M059J (cell line): ENCODE measurements around the gene DAB1. TPM values are rescaled to one million over a fixed set of nuclear protein-coding genes. Genes with fewer than 3 reads are reported as not detected.
A peak's percentile ranks its signal among the peaks of the same experiment; 100 is the strongest.

ENCODE experiments used
- DNase-seq: peaks from one replicate; pipeline ENCODE4 v3.0.0-alpha.2; 2012; ENCODE audit warnings: low read depth
- total RNA-seq: library from RNA; depleted of rRNA; stranded (reverse); fragments of >200 nt; shearing (Covaris generic); gene quantifications from 2 replicates; pipeline ENCODE4 v1.2.3, GENCODE V29; 2014

DAB1 gene
- total RNA-seq, 1 experiment from 2014 or later: 0.47 TPM

DNA sequence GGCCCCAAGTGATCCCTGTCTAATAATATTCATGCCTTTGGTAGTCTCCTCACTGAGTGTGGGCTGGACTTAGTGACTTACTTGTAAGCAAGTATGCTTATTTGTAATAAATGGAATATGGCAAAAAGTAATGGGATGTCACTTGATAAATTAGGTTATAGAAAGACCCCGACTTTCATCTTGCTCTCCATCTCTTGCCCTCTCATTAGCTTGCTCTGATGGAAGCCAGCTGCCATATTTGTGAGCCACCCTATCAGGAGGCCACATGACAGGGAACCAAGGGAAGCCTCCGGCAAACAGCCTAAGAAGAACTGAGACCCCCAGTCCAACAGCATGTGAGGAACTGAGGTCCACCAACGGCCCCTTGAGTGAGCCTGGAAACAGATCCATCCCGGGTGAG is 107.0 kb downstream of the DAB1 start:
- DNase-seq: no peak

- DNase-seq: no peak
These were observed 107.6 kb downstream of the DAB1 start for GRCh38 chr1:57316291-57316690.

- no peak for DNase-seq
These were observed 111.0 kb downstream of the DAB1 start for GRCh38 chr1:57312869-57313268.

- DNase-seq: no peak
These were observed 112.4 kb downstream of the DAB1 start for GRCh38 chr1:57311411-57311810.

GRCh38 chr1:57311006-57311405 is 112.9 kb downstream of the DAB1 start:
- DNase-seq: no peak

DNA sequence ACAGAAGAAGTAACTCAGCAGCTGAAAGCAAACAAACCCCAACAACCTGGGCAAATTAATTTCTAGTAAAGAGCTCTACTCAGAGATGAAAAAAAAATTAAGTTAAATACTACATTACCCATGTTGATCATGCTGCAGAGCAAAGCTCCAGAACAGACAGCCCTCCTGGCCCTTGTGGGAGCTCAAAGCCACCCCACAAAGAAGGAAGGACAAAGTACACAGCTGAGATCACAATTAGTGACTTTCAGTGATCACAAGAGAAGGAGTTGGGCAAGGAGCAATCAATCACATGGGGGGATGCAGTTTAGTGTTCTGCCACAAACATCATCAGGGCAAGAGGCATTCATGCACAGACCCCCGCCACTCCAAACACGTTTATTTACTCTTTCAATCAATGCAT is 114.2 kb downstream of the DAB1 start:
- DNase-seq: no peak

DNA sequence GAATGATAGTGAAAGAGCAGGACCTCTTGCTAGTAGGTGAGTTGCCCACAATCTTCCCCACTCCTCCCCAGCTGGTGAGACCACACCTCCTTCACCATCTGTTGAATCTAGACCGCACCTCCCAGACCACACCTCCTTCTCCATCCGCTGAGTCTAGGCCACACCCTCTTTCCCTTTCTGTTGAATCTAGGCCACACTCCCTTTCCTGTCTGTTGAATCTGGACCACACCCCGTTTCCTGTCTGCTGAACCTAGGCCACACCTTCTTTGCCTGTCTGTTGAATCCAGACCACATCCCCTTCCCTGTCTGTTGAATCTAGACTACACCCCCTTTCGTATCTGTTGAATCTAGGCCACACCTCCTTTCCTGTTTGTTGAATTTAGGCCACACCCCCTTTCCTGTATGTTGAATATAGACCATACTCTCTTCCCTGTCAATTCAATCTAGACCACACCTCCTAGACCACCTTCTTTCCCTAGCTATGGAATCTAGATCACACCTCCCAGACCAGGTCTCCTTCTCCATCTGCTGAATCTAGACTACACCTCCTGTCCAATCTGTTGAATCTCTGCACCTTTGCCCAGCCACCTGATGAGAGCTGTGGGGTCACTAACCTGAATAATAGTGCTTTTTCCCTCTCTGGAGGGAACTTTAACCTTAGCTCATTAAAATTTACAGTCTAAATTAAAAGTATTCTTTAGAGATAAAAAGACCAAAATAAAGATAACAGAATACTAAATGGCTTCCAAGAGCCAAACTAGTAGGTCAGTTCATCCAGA is 116.3 kb downstream of the DAB1 start:
- peak; percentile 4 for DNase-seq

DNA sequence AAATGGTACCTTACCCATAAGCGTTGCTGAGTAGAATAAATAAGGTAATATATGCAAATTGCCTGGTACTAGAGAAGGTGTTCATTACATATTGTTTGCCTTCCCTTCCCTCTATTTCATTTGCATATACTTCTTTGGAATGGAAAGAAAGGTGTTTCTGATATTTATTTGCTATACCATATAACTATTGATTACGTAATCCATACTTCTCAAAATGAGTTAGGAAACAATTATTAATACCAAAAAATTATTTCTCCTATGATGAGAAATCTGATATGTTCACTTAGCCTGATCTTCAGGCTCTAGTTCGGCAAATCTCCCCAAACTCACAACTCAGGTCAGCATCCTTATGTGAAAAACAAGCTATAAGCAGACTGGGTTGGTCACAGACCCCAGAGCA is 119.3 kb downstream of the DAB1 start:
- no peak for DNase-seq

DNA sequence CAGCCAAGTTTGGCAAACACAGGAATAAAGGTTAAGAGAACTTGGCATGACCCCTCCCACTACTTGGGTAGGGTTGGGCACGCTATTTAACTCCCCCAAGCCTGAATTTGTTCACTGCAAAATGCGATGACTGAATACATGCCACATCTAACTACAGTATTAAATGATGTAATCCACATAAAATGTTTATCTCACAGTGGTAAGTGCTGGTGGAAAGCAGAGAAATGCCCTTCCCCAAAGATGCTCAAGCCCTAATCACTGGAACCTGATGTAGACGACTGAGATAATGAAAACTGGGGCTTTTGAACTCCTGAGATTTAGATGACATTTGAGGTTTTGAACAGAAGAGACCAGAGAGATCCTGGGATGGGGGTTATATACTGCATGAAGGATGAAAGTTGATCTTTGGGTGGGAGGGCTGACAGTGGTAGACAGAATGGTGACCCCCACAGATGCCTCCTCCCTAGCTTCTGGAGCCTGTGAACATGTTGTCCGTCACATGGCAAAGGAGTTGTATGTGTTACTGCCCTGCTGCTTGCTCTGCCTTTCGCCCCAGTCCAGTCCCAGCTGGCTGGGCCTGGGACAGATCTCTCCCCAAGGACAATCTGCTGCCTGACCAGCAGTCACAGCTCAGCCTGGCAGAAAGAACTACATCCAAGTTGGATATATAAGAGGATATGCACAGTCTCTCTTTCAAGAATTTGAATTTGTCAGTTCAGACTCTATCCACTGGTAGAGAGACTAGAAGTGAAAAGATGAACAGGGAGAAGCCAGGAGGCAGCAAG is 120.9 kb downstream of the DAB1 start:
- no peak for DNase-seq

- DNase-seq: no peak
These were observed 123.7 kb downstream of the DAB1 start for GRCh38 chr1:57300186-57300585.

- no peak for DNase-seq
These were observed 127.1 kb downstream of the DAB1 start for GRCh38 chr1:57296726-57297250.

- no peak for DNase-seq
These were observed 128.5 kb downstream of the DAB1 start for GRCh38 chr1:57295326-57295725.

GRCh38 chr1:57294177-57294576 is 129.7 kb downstream of the DAB1 start:
- no peak for DNase-seq

GRCh38 chr1:57293214-57293613 is 130.6 kb downstream of the DAB1 start:
- DNase-seq: no peak

- DNase-seq: no peak
These were observed 134.1 kb downstream of the DAB1 start for GRCh38 chr1:57289781-57290180.

DNA sequence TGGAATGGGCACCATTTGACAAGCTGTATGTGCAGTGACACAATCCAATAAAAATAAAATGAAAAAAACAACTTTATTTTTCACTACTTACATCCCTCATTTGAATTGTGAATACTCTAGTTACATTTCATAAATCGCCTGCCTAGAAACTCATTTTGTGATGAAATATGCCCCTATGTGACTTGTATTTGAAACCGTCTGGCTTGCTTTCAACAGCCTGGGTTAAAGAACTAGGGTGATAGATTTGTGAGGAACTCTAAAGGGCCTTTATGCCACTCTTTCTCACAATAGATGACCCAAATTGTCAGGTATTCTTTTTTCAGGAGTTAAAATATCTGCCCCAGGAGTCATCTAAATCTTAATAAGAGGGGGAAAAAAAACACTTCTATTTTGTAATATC is 137.9 kb downstream of the DAB1 start:
- no peak for DNase-seq

DNA sequence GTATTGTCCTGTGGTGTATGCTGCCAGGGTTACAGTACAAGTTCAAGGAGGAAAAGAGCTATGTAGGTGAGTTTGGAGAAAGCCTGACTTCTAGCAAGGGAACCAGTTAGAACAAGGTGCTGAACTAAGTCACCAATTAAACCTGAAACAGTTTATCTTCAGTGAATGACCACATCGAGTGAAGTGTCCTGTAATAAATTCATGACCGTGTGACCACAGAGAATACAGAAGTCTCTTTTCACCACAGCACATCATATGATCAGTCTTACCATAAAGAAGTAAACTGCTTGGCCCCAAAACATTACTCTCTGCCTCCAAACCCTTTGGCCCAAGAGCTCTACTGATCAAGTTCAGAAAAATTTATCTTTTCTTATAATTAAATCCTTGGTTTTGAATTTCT is 141.4 kb downstream of the DAB1 start:
- no peak for DNase-seq

DNA sequence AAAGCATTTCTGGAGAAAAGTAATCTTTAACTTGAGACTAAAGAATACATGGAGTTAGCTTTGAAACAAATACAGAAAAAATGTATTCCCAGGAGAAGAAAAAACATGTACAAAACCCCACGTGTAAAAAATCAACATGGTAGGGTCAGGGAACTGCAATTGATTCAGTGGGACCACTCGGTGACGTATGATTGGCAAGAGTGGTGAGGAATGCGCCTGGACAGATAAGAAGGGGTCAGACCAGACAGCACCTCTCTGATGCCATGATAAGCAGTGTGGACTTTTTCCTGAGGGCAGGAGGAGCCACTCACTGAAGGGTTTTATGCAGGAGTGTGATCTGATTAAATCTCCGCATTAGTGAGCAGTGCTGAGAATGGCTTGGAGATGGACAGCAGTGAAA is 142.5 kb downstream of the DAB1 start:
- DNase-seq: no peak

GRCh38 chr1:57279909-57280666 is 143.8 kb downstream of the DAB1 start:
- DNase-seq: no peak

GRCh38 chr1:57278558-57278957 is 145.3 kb downstream of the DAB1 start:
- no peak for DNase-seq

GRCh38 chr1:57277681-57278080 is 146.2 kb downstream of the DAB1 start:
- no peak for DNase-seq

DNA sequence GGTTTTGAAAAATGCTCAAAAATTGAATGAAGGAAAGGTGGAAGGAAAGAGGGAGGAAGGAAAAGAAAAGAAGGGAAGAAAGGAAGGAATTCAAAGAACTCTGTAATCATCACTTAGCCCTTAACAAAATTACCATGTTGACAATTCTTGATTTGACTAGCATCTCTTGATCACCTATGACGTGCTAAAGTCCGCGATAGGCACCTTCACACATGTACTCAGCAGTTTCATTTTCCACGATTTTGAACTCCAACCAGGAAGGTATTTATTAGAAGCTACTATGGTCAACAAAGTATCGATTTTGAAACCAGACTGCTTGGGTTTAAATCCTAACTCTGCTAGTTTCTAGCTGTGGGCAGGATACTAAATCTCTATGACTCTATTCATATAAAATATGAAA is 146.9 kb downstream of the DAB1 start:
- DNase-seq: no peak
